NCI-H345 treated with DMSO at 0.1 percent for 48 hours (cell line): Measurements from ENCODE around the gene LINGO1.

Source experiments
- DNase-seq: peaks from one replicate; lab custom pipeline; 2025; ENCODE audit not compliant: unreplicated experiment; lab: John Stamatoyannopoulos, UW

Gene LINGO1

GRCh38 chr15:77617476-77618230 lies 15.1 kb downstream of the LINGO1 start:
- DNase-seq, result no peak

GRCh38 chr15:77616072-77616471 lies 16.6 kb downstream of the LINGO1 start:
- DNase-seq, result no peak

DNA sequence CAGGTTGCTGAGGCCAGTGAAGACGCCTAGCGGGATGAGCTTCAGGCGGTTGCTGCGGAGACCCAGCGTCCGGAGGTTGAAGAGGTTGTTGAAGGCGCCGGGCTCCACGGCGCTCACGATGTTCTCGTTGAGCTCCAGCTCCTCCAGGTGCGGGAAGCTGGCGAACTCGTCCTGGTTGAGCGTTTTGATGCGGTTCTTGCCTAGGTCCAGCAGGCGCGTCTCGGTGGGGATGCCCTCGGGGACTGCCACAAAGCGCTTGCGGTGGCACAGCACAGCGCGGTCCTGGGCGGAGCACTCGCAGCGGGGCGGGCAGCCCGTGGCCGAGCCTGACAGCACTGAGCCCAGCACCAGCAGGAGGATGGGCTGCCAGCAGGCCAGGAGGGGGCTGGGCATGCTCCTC lies 17.2 kb downstream of the LINGO1 start:
- no peak for DNase-seq

- no peak for DNase-seq
Measured at GRCh38 chr15:77614251-77614806, 18.4 kb downstream of the LINGO1 start.

DNA sequence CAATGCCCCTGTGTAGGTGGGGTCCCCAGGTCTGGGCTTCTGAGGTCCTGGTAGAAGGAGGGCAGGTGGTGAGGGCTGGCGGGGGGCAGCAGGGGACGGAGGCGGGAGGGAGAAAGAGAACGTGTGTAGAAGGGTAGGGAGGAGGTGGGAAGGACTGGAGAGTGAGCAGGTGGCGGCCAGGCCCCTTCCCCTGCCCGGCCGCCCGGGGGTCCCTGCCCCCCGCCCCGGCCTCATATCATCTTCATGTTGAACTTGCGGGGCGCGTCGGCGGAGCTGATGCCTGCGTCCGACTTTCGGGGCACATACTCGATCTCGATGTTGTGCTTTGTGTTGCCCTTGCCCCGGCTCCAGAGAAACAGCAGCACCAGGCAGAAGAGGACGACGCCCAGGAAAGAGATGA lies 18.9 kb downstream of the LINGO1 start:
- DNase-seq, result no peak

DNA sequence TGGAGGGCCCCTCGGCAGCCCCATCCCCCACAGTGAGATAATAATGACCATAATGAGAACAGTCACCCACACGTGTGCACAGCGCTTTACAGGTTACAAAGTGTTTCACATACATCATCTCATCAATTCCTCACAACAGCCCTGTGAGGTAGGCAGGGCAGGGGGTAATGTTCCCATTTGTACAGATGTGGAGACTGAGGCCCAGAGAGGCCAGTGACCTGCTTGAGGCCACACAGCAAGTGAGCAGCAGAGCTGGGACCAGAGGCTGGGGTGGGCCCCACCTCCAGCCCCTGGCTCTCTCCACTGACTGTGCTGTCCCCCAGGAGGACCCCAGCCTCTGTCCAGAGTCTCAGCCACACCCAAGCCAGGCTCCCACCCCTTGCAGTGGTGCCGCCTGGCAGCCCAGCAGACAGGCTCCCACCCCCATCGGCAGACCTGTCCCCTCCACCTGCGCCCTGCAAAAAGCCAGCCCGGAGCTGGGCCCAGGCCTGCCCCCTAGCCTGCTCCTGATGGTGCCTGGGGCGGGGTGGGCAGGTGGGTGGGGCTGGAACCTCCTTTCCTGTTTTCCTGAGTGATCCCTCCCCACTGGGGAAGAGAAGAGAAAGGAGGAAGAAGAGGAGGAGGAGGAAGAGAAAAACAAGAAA lies 19.6 kb downstream of the LINGO1 start:
- no peak for DNase-seq

DNA sequence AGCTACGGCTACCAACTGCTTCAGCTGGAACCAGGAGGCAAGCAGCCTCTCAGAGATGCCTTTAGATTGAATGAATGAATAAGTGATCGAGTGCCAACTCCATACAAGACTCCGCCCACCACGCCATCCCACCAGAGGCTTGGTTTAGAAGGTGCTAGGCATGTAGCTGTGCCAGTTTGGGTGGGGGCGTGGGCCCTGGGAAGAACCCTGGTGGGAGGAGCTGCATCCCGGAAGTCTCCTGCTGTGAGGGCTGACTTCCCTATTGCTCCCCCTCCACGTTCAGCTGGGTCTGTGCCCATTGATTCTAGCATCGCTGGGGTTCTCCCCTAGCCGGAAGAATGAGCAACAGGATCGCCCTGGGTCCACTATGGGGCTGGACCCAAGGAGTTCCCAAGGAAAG lies 20.9 kb downstream of the LINGO1 start:
- DNase-seq, result no peak

GRCh38 chr15:77610731-77611130 lies 22.0 kb downstream of the LINGO1 start:
- DNase-seq, result no peak

DNA sequence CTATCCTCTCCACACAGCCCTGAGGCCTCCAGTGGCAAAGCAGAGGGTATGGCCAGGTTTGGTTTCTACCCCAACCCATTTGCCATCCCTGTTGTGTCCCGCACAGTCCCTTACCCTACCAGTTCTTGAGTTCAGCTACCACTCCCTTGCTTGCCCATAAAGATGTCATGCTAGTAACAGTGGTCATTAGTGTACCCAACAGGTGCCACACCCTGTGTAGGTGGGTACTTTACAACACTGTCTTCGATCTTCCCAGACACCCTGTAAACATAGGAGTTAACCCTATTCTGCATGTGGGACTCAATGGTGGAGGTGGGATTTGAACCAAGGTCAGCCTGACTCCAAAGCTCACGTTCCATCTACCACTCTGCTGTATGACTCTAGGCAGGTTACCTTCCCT lies 23.2 kb downstream of the LINGO1 start:
- no peak for DNase-seq

- DNase-seq, result no peak
Measured at GRCh38 chr15:77608774-77609173, 23.9 kb downstream of the LINGO1 start.

DNA sequence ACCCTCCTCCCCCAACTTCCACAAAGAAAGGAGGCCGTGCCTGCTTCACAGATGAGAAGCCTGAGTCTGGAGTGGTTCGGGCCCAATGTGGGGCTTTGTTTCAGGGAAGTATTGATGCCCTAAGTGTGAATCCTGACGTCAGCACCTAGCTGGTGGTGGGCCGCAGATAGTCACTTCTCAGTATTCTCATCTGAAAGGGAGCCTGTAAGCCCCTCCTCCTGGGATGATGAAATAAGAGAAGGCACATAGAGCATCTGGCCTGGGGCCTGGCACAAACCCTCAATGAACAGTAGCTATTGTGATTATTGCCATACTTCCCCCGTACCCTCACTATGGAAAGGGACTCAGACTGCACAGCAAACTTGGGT lies 24.8 kb downstream of the LINGO1 start:
- no peak for DNase-seq

DNA sequence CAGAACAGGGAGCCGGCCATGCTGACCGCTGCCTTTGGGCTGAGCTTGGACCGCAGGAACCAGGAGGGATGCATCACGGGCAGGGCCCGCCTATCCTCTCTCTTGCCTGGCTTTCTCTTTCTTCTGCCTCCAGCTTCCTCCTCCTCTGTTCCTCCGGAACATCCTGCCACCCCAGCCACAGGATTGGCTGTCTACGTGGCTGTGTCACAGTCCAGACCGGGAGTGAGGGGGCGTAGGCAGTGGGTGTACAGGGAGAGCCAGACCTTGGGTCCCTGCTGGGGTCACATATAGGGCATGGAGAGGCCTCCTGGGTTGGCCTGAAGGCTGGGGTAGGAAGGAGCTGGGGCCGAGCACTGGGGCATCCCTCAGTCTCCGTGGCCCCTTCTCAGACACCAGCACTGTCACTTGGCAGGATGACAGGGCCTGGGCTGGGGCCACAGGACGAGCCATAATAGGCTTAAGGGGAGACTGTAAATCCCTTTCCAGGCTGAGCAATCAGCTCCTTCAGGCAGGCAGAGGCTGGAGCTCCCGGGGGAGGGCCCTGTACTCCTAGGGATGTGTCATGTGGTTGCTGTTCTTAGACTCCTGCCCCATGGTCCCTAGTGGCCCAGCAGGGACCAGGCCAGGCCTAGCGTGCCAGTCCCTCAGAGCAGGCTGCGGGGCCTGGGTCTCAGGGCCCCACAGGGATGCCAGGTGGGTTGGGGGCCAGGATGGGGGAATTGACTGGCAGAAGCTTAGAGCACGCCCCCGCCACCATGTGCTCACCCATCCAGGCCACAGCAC lies 25.4 kb downstream of the LINGO1 start:
- DNase-seq, result no peak

GRCh38 chr15:77606142-77607034 lies 26.3 kb downstream of the LINGO1 start:
- DNase-seq, result no peak

GRCh38 chr15:77605547-77605946 lies 27.2 kb downstream of the LINGO1 start:
- no peak for DNase-seq

- no peak for DNase-seq
Measured at GRCh38 chr15:77604973-77605372, 27.7 kb downstream of the LINGO1 start.

DNA sequence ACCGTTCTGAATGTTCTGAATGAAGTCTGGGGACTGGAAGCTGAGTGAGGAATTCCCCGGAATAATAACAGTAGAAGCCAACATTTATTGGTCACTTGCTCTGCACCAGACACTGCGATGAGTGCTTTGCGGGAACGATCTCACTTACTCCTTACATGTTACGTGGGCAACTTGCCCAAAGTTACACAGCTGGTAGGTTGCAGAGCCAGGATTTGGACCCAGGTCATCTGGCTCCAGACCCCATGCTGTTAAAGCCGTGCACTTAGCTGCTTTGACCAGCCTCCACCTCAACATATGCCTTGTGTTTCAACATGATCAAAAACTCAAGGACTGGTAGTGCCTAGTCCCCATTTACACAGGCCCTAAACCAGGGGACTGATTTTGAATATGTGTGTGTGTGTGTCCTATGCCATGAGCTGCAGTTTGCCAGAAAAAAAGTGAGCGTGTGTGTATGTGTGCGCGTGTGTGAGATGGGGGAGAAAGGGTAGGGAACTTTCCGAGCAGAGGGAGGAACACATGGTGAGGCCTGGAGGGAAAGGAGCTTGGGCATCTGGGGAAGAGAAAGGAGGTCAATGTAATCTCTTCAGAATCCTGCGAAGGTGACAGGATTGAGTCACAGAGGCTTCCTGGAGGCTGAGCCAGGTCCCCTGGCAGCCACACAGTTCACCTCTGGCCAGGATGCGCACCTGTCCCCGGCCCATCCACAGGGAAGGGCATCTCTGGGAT lies 28.9 kb downstream of the LINGO1 start:
- no peak for DNase-seq

GRCh38 chr15:77602800-77603199 lies 29.9 kb downstream of the LINGO1 start:
- DNase-seq, result no peak

DNA sequence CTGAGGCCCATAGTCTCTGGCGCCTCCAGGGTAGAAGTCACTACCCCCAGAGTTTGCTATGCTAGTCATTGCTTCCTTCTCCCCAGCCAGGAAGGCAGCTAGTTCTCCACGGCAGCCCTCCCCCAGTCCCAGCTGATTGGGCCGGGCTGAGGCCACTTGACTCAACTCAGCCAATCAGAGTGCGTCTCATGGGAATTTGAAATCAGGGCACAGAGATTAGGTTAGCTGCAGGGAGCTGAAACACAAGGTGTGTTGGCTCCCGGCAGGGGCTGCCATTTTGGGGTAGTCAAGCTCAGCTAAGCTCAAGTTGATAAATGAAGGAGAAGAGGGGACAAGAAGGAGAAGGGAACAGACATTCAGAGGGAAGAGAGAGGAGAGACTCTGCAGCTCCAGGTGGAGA lies 32.8 kb downstream of the LINGO1 start:
- no peak for DNase-seq

DNA sequence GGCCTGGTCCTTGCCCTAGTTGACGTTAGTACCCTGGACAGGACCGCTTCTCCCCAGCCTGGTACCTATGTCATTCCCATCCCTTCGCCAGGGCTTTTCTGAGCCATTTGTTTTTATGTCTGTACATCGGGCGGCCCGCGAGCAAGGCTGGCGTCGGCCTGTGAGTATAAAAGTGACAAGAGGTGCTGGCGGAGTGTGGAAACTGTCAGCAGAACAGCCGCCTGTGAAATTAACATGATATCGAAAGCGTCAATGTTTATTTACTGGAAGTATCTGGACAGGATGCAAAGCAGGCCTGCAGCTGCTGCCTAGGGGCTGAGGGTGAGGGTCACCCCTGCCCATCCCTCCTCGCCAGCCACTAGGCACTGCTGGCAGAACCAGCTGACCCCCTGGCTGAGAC lies 33.4 kb downstream of the LINGO1 start:
- no peak for DNase-seq

GRCh38 chr15:77598644-77599043 lies 34.1 kb downstream of the LINGO1 start:
- no peak for DNase-seq
